GM12875 (cell line): ENCODE measurements around the gene ELAVL3.

ENCODE experiments used
- H3K4me3 ChIP-seq: one replicate; pipeline ENCODE4 v1.5.1; 2011; ENCODE audit warnings: low read depth, low read length, control low read depth
- CTCF ChIP-seq: IDR thresholded peaks from 2 replicates; pipeline ENCODE4 v1.5.1; 2011; ENCODE audit warnings: low read depth, mild to moderate bottlenecking, control low read depth, inconsistent platforms, low read length, moderate library complexity, borderline replicate concordance; ENCODE audit not compliant: insufficient read depth

ELAVL3 gene

GRCh38 chr19:11480715-11481533 is at the start of gene ELAVL3:
ELAVL3 (minus strand) TSS chr19:11481046; CDS start chr19:11480608, 438 bp downstream.
- H3K4me3 ChIP-seq: no peak within 1 kb of the TSS
- no peak for TF ChIP-seq CTCF

GRCh38 chr19:11530432-11530831 is 49.6 kb upstream of the ELAVL3 start:
- TF ChIP-seq CTCF: no peak

GRCh38 chr19:11528551-11529341 is 47.9 kb upstream of the ELAVL3 start, which contains the start of gene ECSIT:
ECSIT (minus strand) TSS chr19:11529134; CDS start chr19:11519170, 9,964 bp downstream.
- H3K4me3 ChIP-seq: peak within 1 kb of the TSS; percentile 82
- no peak for TF ChIP-seq CTCF

More at GRCh38 chr19:11530432-11530831, 49.6 kb upstream of the ELAVL3 start:
- H3K4me3 ChIP-seq: no peak overlapping the region

GRCh38 chr19:11519138-11519537 is 38.3 kb upstream of the ELAVL3 start:
- no peak for TF ChIP-seq CTCF

GRCh38 chr19:11513946-11514345 is 33.1 kb upstream of the ELAVL3 start:
- TF ChIP-seq CTCF: no peak
- no peak overlapping the region for H3K4me3 ChIP-seq

More at GRCh38 chr19:11519138-11519537, 38.3 kb upstream of the ELAVL3 start:
- no peak overlapping the region for H3K4me3 ChIP-seq

GRCh38 chr19:11510444-11510843 is 29.6 kb upstream of the ELAVL3 start:
- no peak overlapping the region for H3K4me3 ChIP-seq
- no peak for TF ChIP-seq CTCF
